Calu3 (cell line): Measurements from ENCODE around the gene CTCF. TPM values are rescaled to one million over a fixed set of nuclear protein-coding genes. Genes with fewer than 3 reads are reported as not detected.

Experiments used
- BruUV-seq: library from RNA; stranded (reverse); fragments of 400-500 nt; replicated peaks from 2 replicates; lab custom pipeline; 2021; lab: Mats Ljungman, UMichigan
- CTCF ChIA-PET: fragments of 300-600 bp; sonication (Branson Sonifier 250); formaldehyde crosslinking; loops from one replicate; lab custom pipeline; 2022; ENCODE audit warnings: antibody characterized with exemption; lab: Charles Lee
- DNase-seq: peaks from one replicate; pipeline ENCODE4 v3.0.0; 2022
- H3K27ac Mint-ChIP-seq: one replicate; pipeline ENCODE4 v1.8.0; 2022; ENCODE audit warnings: mixed read lengths; ENCODE audit not compliant: unreplicated experiment
- H3K27me3 Mint-ChIP-seq: one replicate; pipeline ENCODE4 v1.8.0; 2022; ENCODE audit warnings: mixed read lengths; ENCODE audit not compliant: unreplicated experiment
- H3K36me3 Mint-ChIP-seq: one replicate; pipeline ENCODE4 v1.8.0; 2022; ENCODE audit warnings: mild to moderate bottlenecking, moderate library complexity, mixed read lengths; ENCODE audit not compliant: insufficient read depth, unreplicated experiment
- H3K4me1 Mint-ChIP-seq: one replicate; pipeline ENCODE4 v1.8.0; 2022; ENCODE audit warnings: mild to moderate bottlenecking, low read depth, mixed read lengths; ENCODE audit not compliant: unreplicated experiment
- H3K4me3 Mint-ChIP-seq: one replicate; pipeline ENCODE4 v1.8.0; 2022; ENCODE audit warnings: mild to moderate bottlenecking, low read depth, moderate library complexity, mixed read lengths; ENCODE audit not compliant: unreplicated experiment
- H3K9me3 Mint-ChIP-seq: one replicate; pipeline ENCODE4 v1.8.0; 2022; ENCODE audit warnings: low read depth, mixed read lengths; ENCODE audit not compliant: unreplicated experiment
- intact Hi-C: fragments of 100-400 bp; cut with micrococcal nuclease; formaldehyde crosslinking; loops from one replicate; pipeline ENCODE4 v1.10.0; 2022; ENCODE audit not compliant: unreplicated experiment
- total RNA-seq: library from RNA; stranded (reverse); gene quantifications from 2 replicates; pipeline ENCODE4 v1.2.3, GENCODE V29; 2022
- TF ChIP-seq, protein P1 (sequence below): fragments of 200-600 bp; IDR thresholded peaks from one replicate; pipeline ENCODE4 v1.8.0; 2022; ENCODE audit warnings: antibody characterized with exemption; ENCODE audit not compliant: unreplicated experiment

The CTCF gene
- total RNA-seq, 1 experiment from 2014 or later: 52.1 TPM

DNA sequence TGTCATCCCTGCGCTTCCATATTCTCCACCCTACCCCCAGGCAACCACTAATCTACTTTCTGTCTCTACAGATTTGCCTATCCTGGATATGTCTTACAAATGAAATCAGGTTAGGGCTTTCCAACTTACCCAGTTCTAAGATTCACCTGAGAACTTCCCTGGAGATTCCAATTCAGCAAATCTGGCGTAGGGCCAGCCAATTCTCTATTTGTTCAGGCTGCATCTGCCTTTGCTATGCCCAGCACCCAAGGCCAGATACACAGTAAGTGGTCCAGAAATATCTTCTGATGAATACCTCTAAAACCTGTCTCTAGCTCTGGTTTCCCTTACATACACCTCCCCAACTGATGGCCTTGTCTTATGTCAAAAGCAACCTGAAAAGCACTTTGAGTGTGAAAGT lies 10.4 kb upstream of the CTCF start:
- Mint-ChIP-seq H3K36me3 (peaks cover 30% of the 10 kb centered on the region), H3K4me3 (no peak overlapping the region), H3K4me1 (peaks cover 14% of the 10 kb centered on the region), H3K9me3 (no peaks in the 10 kb centered on the region), H3K27me3 (no peaks in the 10 kb centered on the region), H3K27ac (no peak overlapping the region)
- TF ChIP-seq, protein P1, sequence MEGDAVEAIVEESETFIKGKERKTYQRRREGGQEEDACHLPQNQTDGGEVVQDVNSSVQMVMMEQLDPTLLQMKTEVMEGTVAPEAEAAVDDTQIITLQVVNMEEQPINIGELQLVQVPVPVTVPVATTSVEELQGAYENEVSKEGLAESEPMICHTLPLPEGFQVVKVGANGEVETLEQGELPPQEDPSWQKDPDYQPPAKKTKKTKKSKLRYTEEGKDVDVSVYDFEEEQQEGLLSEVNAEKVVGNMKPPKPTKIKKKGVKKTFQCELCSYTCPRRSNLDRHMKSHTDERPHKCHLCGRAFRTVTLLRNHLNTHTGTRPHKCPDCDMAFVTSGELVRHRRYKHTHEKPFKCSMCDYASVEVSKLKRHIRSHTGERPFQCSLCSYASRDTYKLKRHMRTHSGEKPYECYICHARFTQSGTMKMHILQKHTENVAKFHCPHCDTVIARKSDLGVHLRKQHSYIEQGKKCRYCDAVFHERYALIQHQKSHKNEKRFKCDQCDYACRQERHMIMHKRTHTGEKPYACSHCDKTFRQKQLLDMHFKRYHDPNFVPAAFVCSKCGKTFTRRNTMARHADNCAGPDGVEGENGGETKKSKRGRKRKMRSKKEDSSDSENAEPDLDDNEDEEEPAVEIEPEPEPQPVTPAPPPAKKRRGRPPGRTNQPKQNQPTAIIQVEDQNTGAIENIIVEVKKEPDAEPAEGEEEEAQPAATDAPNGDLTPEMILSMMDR: no peak
- intact Hi-C loops: no loop called here
- BruUV-seq: no TSS peak
- CTCF ChIA-PET: no interaction called here
- DNase-seq: no peak

DNA sequence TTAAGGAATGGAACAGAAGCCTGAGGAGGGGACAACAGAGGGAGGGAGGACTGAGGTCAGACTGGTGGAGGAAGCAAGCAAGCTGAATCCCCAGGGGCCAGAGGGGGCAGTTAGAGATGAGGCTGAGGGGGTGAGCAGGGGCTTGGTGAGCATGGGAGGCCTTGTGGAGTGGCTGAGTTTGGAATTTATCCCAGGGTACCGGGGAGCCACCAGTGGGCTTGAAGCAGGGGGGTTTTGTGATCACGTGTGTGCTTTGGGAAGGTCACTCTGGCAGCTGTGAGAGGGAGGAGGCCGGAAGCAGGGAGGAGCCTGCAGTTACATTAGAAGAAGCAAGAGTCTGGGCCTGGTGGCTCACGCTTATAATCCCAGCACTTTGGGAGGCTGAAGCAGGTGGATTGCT lies 9.8 kb upstream of the CTCF start:
- no peaks in the 10 kb centered on the region for H3K9me3 Mint-ChIP-seq
- no peak overlapping the region for H3K27ac Mint-ChIP-seq
- DNase-seq: no peak
- TF ChIP-seq, protein P1: no peak
- intact Hi-C loops: no loop called here
- H3K4me1 Mint-ChIP-seq: peaks cover 12% of the 10 kb centered on the region
- no TSS peak for BruUV-seq
- peaks cover 26% of the 10 kb centered on the region for H3K36me3 Mint-ChIP-seq
- H3K27me3 Mint-ChIP-seq: no peaks in the 10 kb centered on the region
- CTCF ChIA-PET: no interaction called here
- H3K4me3 Mint-ChIP-seq: no peak overlapping the region

DNA sequence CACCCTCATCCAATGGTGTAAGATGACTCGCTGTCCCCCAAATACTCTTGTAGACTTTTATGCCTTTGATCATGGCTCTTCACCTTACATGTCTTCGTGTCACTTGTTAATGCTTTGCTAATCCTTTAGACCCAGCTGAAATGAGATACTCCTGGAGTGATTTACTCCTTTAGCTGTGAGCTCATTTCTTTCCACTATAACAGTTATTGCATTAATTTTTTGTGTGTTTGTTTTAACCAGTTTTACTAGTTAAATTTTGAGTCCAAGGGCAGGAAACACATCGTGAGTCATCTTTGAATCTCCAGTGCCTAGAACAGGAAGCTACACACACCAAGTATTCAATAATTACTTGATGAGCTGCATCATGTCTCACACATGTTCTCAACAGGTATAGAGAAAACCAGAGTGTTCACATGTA lies 6.5 kb upstream of the CTCF start:
- H3K27me3 Mint-ChIP-seq: no peaks in the 10 kb centered on the region
- peak overlapping the region; percentile 55 for H3K27ac Mint-ChIP-seq
- intact Hi-C loops: no loop called here
- TF ChIP-seq, protein P1: no peak
- no peak for DNase-seq
- peak overlapping the region; percentile 12 for H3K4me3 Mint-ChIP-seq
- BruUV-seq: no TSS peak
- H3K9me3 Mint-ChIP-seq: no peaks in the 10 kb centered on the region
- CTCF ChIA-PET: interaction anchor here (0.7 to 2.0 kb wide), 6 partner anchors 8 to 328 kb away, joined by 3 to 13 read pairs (median 4); partner anchors contain the start of genes ACD and GFOD2
- H3K4me1 Mint-ChIP-seq: peaks cover 18% of the 10 kb centered on the region
- peaks cover 14% of the 10 kb centered on the region for H3K36me3 Mint-ChIP-seq

DNA sequence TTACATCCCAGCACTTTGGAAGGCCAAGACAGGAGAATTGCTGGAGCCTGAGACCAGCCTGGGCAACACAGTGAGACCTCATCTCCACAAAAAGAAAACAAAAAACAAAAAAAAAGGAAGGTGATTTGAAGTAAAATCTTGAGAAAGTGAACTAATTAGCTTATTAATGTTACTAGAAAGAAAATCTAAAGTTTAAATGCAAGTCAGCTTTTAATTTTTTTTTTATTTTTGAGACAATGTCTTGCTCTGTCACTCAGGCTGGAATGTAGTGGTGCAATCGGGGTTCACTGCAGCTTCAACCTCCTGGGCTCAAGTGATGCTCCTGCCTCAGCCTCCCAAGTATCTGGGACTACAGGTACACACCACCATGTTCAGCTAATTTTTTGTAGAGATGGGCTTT lies 3.5 kb upstream of the CTCF start:
- no peak overlapping the region for H3K27ac Mint-ChIP-seq
- CTCF ChIA-PET: no interaction called here
- TF ChIP-seq, protein P1: no peak
- peaks cover 37% of the 10 kb centered on the region for H3K36me3 Mint-ChIP-seq
- no peak overlapping the region for H3K4me3 Mint-ChIP-seq
- no peaks in the 10 kb centered on the region for H3K27me3 Mint-ChIP-seq
- no peak for DNase-seq
- peaks cover 25% of the 10 kb centered on the region for H3K4me1 Mint-ChIP-seq
- no TSS peak for BruUV-seq
- H3K9me3 Mint-ChIP-seq: no peaks in the 10 kb centered on the region
- intact Hi-C loops: no loop called here
